K562 (cell line): Measurements from ENCODE around the gene DNAH9. TPM values are rescaled to one million over a fixed set of nuclear protein-coding genes. Genes with fewer than 3 reads are reported as not detected.

Experiments
- ATAC-seq: fragments of 200-7000 bp; cut with Tn5 transposase; 3 replicates; pipeline ENCODE4 v1.9.1; 2020; ENCODE audit warnings: moderate library complexity
- BruUV-seq: library from RNA; stranded (reverse); fragments of 400-500 nt; replicated peaks from 2 replicates; lab custom pipeline; 2021; lab: Mats Ljungman, UMichigan
- CTCF ChIA-PET: fragments of 300-600 bp; formaldehyde crosslinking; extraction: SDS; loops from one replicate; lab custom pipeline; 2021; ENCODE audit warnings: low intra/inter-chr PET ratio; lab: Yijun Ruan, JAX
- POLR2A ChIA-PET: fragments of 300-600, 350-650 bp; sonication (Branson Sonifier 250); formaldehyde crosslinking; extraction: SDS; loops from one replicate; lab custom pipeline; 2021; ENCODE audit warnings: antibody characterized with exemption, inconsistent platforms; lab: Yijun Ruan, JAX
- DNase-seq, 4 experiments: peaks; one replicate each; pipeline versions ENCODE4 v3.0.0 to v3.0.0-alpha.2; 2011 to 2018; ENCODE audit warnings: low spot score in 3 of 4, mixed read lengths in 3 of 4; ENCODE audit errors: extremely low read depth in 1 of 4
- FAIRE-seq: peaks from 2 replicates; lab custom pipeline; 2011; peaks lifted over from hg19 to GRCh38; lab: Jason Lieb, UNC
- H2AFZ ChIP-seq: 2 replicates; pipeline ENCODE4 v1.6.0; 2011; ENCODE audit warnings: low read depth, low read length, control low read depth, inconsistent platforms
- H3K27ac ChIP-seq: fragments of 200-600 bp; 3 replicates; pipeline ENCODE4 v1.8.0; 2011; ENCODE audit warnings: low read depth, mild to moderate bottlenecking, control low read depth, inconsistent platforms, low read length, moderate library complexity, mixed read lengths; ENCODE audit errors: extremely low read depth
- H3K27me3 ChIP-seq, 2 experiments: fragments of 300-600 bp in 1 of 2; 2 replicates in 1 of 2; 3 replicates in 1 of 2; pipeline versions ENCODE4 v1.6.0 to v1.8.0; 2011; ENCODE audit warnings: inconsistent platforms in 2 of 2, low read length in 2 of 2, mild to moderate bottlenecking in 1 of 2, mixed read lengths in 1 of 2, moderate library complexity in 1 of 2; ENCODE audit not compliant: control insufficient read depth in 2 of 2, insufficient read depth in 2 of 2
- H3K36me3 ChIP-seq: fragments of 300-600 bp; 3 replicates; pipeline ENCODE4 v1.8.0; 2011; ENCODE audit warnings: mild to moderate bottlenecking, low read length, inconsistent platforms; ENCODE audit not compliant: control insufficient read depth, insufficient read depth
- H3K4me1 ChIP-seq, 2 experiments: fragments of 200-600 bp in 1 of 2; replicated peaks in 1 of 2; 2 replicates in 1 of 2; 3 replicates in 1 of 2; pipeline versions ENCODE4 v1.5.1 to v1.8.0; 2011; ENCODE audit warnings: inconsistent platforms in 2 of 2, low read length in 2 of 2, mild to moderate bottlenecking in 1 of 2, mixed read lengths in 1 of 2, moderate library complexity in 1 of 2; ENCODE audit not compliant: control insufficient read depth in 2 of 2, insufficient read depth in 2 of 2
- H3K4me2 ChIP-seq: 2 replicates; pipeline ENCODE4 v1.6.1; 2011; ENCODE audit warnings: low read length, control low read depth, inconsistent platforms, mixed read lengths; ENCODE audit not compliant: insufficient read depth
- H3K4me3 ChIP-seq: fragments of 200-600 bp; sonication (generic), shearing (Covaris generic); 2 replicates; pipeline ENCODE4 v1.5.1; 2016; ENCODE audit warnings: control low read depth, inconsistent platforms
- H3K79me2 ChIP-seq: fragments of 200-600 bp; 3 replicates; pipeline ENCODE4 v1.8.0; 2011; ENCODE audit warnings: low read length, inconsistent platforms; ENCODE audit not compliant: control insufficient read depth, insufficient read depth
- H3K9ac ChIP-seq, 2 experiments: 2 replicates each; pipeline versions ENCODE4 v1.6.0 to v1.6.1; 2011; ENCODE audit warnings: low read depth in 2 of 2, low read length in 2 of 2, control low read depth in 1 of 2, inconsistent platforms in 1 of 2, mild to moderate bottlenecking in 1 of 2, mixed read lengths in 1 of 2; ENCODE audit not compliant: insufficient read depth in 1 of 2
- H3K9me1 ChIP-seq: one replicate; pipeline ENCODE4 v1.6.0; 2011; ENCODE audit warnings: inconsistent platforms, mild to moderate bottlenecking, low read length, moderate library complexity; ENCODE audit not compliant: control insufficient read depth, insufficient read depth
- H3K9me3 ChIP-seq: replicated peaks from 2 replicates; pipeline ENCODE4 v1.5.1; 2011; ENCODE audit warnings: low read depth, low read length, inconsistent platforms; ENCODE audit not compliant: control insufficient read depth, insufficient read depth
- H4K20me1 ChIP-seq: replicated peaks from 2 replicates; pipeline ENCODE4 v1.6.1; 2011; ENCODE audit warnings: low read length, inconsistent platforms, mixed read lengths; ENCODE audit not compliant: control insufficient read depth, insufficient read depth
- CBFA2T3 ChIP-seq: fragments of 450-650 bp; IDR thresholded peaks from 2 replicates; pipeline ENCODE4 v1.6.1; 2017
- CHCHD3 ChIP-seq: fragments of 250-450 bp; sonication (Bioruptor Pico); IDR thresholded peaks from 2 replicates; pipeline ENCODE4 v2.1.2; 2022; ENCODE audit warnings: mild to moderate bottlenecking
- ETV6 ChIP-seq, 3 experiments: fragments of 150-350 bp in 1 of 3; sonication (generic) in 1 of 3; formaldehyde crosslinking in 1 of 3; IDR thresholded peaks; 2 replicates each; pipeline versions ENCODE4 v1.6.1 to v1.8.0; 2014 to 2022; ENCODE audit warnings: borderline replicate concordance in 2 of 3, low read depth in 2 of 3, antibody characterized with exemption in 1 of 3, low read length in 1 of 3, mild to moderate bottlenecking in 1 of 3, missing genetic modification reagents in 1 of 3
- KDM1A ChIP-seq, 2 experiments: fragments of 450-650 bp; IDR thresholded peaks; 2 replicates each; pipeline ENCODE4 v1.6.1; 2016; ENCODE audit warnings: mild to moderate bottlenecking in 2 of 2
- KLF1 ChIP-seq: fragments of 450-650 bp; IDR thresholded peaks from 2 replicates; pipeline ENCODE4 v1.6.1; 2016; ENCODE audit warnings: missing genetic modification characterization, missing compliant biosample characterization
- KLF16 ChIP-seq: IDR thresholded peaks from 2 replicates; pipeline ENCODE4 v1.6.1; 2016; ENCODE audit warnings: antibody characterized with exemption
- PRPF4 ChIP-seq: fragments of 200-400 bp; formaldehyde crosslinking; IDR thresholded peaks from one replicate; pipeline ENCODE4 v1.6.1; 2017; ENCODE audit warnings: low read length, low read depth, mild to moderate bottlenecking; ENCODE audit not compliant: insufficient read depth, poor library complexity, severe bottlenecking
- TAF15 ChIP-seq: fragments of 200-400 bp; formaldehyde crosslinking; IDR thresholded peaks from 2 replicates; pipeline ENCODE4 v1.6.1; 2017; ENCODE audit warnings: mild to moderate bottlenecking, low read depth, low read length, moderate library complexity
- ZNF143 ChIP-seq: sonication (generic); formaldehyde crosslinking; IDR thresholded peaks from 2 replicates; pipeline ENCODE4 v1.9.0; 2022; ENCODE audit warnings: mild to moderate bottlenecking, missing genetic modification reagents
- ZNF165 ChIP-seq: fragments of 250-450 bp; sonication (Bioruptor Pico); IDR thresholded peaks from 2 replicates; pipeline ENCODE4 v1.4.0; 2020; ENCODE audit warnings: borderline replicate concordance
- ZNF785 ChIP-seq: fragments of 250-450 bp; sonication (Bioruptor Pico); IDR thresholded peaks from 2 replicates; pipeline ENCODE4 v1.4.0; 2020; ENCODE audit warnings: mild to moderate bottlenecking
- WGBS: fragments of 100-300 bp; shearing (Covaris generic); methylation state at CpG from one replicate; pipeline ENCODE4 v1.1.6; 2016; ENCODE audit warnings: low coverage, mixed read lengths; ENCODE audit not compliant: insufficient coverage; ENCODE audit errors: missing lambda C conversion rate; 5-methylcytosine and 5-hydroxymethylcytosine counted together
- in situ Hi-C: fragments of 300-500 bp; cut with MboI; formaldehyde crosslinking; loops from 4 replicates; pipeline ENCODE4 v1.15.0; 2018; ENCODE audit warnings: inconsistent platforms, mixed read lengths
- intact Hi-C: fragments of 100-400 bp; cut with micrococcal nuclease; formaldehyde crosslinking; loops from 2 replicates; pipeline ENCODE4 v1.14.2; 2022
- polyA plus RNA-seq, 8 experiments: library from polyadenylated mRNA; depleted of rRNA in 4 of 8; stranded (reverse) in 5 of 8; unstranded in 3 of 8; fragments of >200 nt; fragmentation: Nextera tagmentation in 2 of 8; fragmentation: Illumina TruSeq in 1 of 8; extraction: Ambion mirVana in 2 of 8; extraction: Trizol in 1 of 8; gene quantifications; 2 replicates each; pipeline versions ENCODE4 v1.2.1 to v1.2.3, GENCODE V29; 2011 to 2014; ENCODE audit warnings: inconsistent platforms in 1 of 8, missing spikeins in 1 of 8
- total RNA-seq, 7 experiments: library from RNA; depleted of rRNA in 6 of 7; stranded (reverse); fragments of >200 nt in 6 of 7; fragmentation: Illumina TruSeq in 2 of 7; extraction: Trizol in 2 of 7; gene quantifications; 2 replicates each; pipeline versions ENCODE4 v1.2.1 to v1.2.3, GENCODE V29; 2011 to 2021; ENCODE audit warnings: low replicate concordance in 1 of 7
- TF ChIP-seq, protein P1 (sequence below): fragments of 450-650 bp; IDR thresholded peaks from 2 replicates; pipeline ENCODE4 v1.6.1; 2016; ENCODE audit warnings: low read depth, mild to moderate bottlenecking, moderate library complexity
- TF ChIP-seq, protein P2 (sequence below): fragments of 250-450 bp; sonication (Bioruptor Pico); IDR thresholded peaks from 2 replicates; pipeline ENCODE4 v1.5.0; 2021; ENCODE audit warnings: mild to moderate bottlenecking, borderline replicate concordance

The DNAH9 gene
- total and polyA plus RNA-seq, 9 of the 15 experiments (the other 6 are each of a cell fraction or from before 2014, with no cell fraction given) = not detected

DNA sequence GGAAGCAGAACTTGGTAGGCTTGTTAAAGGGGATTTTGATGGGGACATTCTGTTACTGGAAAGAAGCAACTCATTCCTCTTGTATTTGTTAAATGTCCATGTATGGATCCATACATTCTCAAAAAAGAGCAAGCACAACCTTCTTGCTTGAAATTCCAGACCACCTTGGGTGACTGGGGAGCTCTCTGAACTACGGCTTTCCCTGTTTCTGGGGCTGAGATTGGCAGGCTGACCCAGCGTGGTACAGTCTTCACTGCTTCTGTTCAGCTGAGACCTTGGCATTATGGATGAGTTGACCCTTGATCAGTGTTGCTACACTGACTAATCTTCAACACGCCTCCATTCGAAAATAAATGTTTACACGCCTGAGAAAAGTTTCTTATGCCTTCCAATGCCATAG lies 38.5 kb downstream of the DNAH9 start:
- Histone ChIP-seq H3K9me1 (no peaks in the 10 kb centered on the region), H3K4me2 (no peak overlapping the region), H3K9ac (no peak overlapping the region), H3K36me3 (no peaks in the 10 kb centered on the region), H3K9me3 (no peaks in the 10 kb centered on the region), H3K27me3 (no peaks in the 10 kb centered on the region), H3K4me3 (no peak overlapping the region), H3K79me2 (no peaks in the 10 kb centered on the region), H4K20me1 (no peaks in the 10 kb centered on the region), H2AFZ (no peak overlapping the region), H3K27ac (no peak overlapping the region), H3K4me1 (no peaks in the 10 kb centered on the region)
- FAIRE-seq (no peak), DNase-seq (no peak), ATAC-seq (no peak)
- BruUV-seq = no TSS peak
- POLR2A ChIA-PET = no interaction called here
- CTCF ChIA-PET = no interaction called here
- intact Hi-C loops (no loop called here), in situ Hi-C loops (no loop called here)
- 2% methylated on average over 5 of the region's 5 CpGs for WGBS
- no peak for TF ChIP-seq TAF15

DNA sequence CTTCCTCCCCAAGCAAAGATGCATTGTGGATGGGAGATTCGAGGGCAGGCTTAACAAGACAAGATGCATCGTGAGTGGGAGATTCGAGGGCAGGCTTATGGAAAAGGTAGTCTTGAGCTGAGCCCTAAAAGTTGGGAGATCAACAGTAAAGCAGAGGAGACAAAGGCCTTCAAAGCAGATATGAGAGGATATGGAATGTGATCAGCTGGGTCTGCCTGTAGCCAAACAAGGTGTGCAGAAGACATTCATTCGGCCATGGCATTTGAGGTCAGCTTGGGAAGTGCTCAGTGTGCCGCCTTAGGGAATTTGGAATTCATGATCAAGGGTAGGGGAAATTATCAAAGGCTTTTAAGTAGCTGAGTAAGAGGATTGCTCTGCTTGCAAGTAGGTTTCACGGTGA lies 39.5 kb downstream of the DNAH9 start:
- Histone ChIP-seq H3K4me3 (no peak overlapping the region), H3K36me3 (no peaks in the 10 kb centered on the region), H4K20me1 (no peaks in the 10 kb centered on the region), H3K27me3 (no peaks in the 10 kb centered on the region), H3K9me1 (no peaks in the 10 kb centered on the region), H3K4me1 (no peaks in the 10 kb centered on the region), H3K9me3 (no peaks in the 10 kb centered on the region), H3K27ac (no peak overlapping the region), H2AFZ (no peak overlapping the region), H3K9ac (no peak overlapping the region), H3K4me2 (no peak overlapping the region), H3K79me2 (no peaks in the 10 kb centered on the region)
- ChIA-PET POLR2A (interaction anchor here (0.5 kb wide), 1 partner anchor 1289 kb away, joined by 3 read pairs; no protein-coding TSS in a partner anchor), CTCF (no interaction called here)
- BruUV-seq = no TSS peak
- intact Hi-C loops (no loop called here), in situ Hi-C loops (no loop called here)
- ATAC-seq (no peak), FAIRE-seq (no peak), DNase-seq (no peak)
- WGBS = 0% methylated on average over 6 of the region's 6 CpGs
- TF ChIP-seq KLF16 = no peak
- no peak for TF ChIP-seq KDM1A (IDR thresholded peaks at IDR 0.05)
- TF ChIP-seq ETV6 (IDR thresholded peaks at IDR 0.05; ENCODE audit: borderline replicate concordance in 1 of 2, low read depth in 2 of 2, low read length in 1 of 2) = no peak
- TF ChIP-seq ETV6 (CRISPR knock-in tag; IDR thresholded peaks at IDR 0.05; ENCODE audit: borderline replicate concordance) = no peak
- TF ChIP-seq CHCHD3 (CRISPR knock-in tag) = no peak
- TF ChIP-seq CBFA2T3 = no peak
- TF ChIP-seq, protein P1, sequence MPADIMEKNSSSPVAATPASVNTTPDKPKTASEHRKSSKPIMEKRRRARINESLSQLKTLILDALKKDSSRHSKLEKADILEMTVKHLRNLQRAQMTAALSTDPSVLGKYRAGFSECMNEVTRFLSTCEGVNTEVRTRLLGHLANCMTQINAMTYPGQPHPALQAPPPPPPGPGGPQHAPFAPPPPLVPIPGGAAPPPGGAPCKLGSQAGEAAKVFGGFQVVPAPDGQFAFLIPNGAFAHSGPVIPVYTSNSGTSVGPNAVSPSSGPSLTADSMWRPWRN = no peak
- no peak for TF ChIP-seq ZNF785
- TF ChIP-seq KLF1 = no peak
- TF ChIP-seq, protein P2, sequence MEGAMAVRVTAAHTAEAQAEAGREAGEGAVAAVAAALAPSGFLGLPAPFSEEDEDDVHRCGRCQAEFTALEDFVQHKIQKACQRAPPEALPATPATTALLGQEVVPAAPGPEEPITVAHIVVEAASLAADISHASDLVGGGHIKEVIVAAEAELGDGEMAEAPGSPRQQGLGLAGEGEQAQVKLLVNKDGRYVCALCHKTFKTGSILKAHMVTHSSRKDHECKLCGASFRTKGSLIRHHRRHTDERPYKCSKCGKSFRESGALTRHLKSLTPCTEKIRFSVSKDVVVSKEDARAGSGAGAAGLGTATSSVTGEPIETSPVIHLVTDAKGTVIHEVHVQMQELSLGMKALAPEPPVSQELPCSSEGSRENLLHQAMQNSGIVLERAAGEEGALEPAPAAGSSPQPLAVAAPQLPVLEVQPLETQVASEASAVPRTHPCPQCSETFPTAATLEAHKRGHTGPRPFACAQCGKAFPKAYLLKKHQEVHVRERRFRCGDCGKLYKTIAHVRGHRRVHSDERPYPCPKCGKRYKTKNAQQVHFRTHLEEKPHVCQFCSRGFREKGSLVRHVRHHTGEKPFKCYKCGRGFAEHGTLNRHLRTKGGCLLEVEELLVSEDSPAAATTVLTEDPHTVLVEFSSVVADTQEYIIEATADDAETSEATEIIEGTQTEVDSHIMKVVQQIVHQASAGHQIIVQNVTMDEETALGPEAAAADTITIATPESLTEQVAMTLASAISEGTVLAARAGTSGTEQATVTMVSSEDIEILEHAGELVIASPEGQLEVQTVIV (CRISPR knock-in tag) = no peak
- no peak for TF ChIP-seq ZNF143
- no peak for TF ChIP-seq PRPF4
- no peak for TF ChIP-seq ZNF165
